GM19025 (cell line): ENCODE data around the gene OXCT2.
"Not testable (repeated sequence)": the region's sequence is repeated elsewhere in the genome, so short reads cannot be mapped to it uniquely, and the experiment has no call there.

ENCODE experiments used
- ATAC-seq: cut with Tn5 transposase; IDR thresholded peaks from one replicate; pipeline ENCODE4 v1.9.1; 2021; ENCODE audit warnings: mild to moderate bottlenecking, low read depth, moderate library complexity; ENCODE audit not compliant: unreplicated experiment

OXCT2 gene

DNA sequence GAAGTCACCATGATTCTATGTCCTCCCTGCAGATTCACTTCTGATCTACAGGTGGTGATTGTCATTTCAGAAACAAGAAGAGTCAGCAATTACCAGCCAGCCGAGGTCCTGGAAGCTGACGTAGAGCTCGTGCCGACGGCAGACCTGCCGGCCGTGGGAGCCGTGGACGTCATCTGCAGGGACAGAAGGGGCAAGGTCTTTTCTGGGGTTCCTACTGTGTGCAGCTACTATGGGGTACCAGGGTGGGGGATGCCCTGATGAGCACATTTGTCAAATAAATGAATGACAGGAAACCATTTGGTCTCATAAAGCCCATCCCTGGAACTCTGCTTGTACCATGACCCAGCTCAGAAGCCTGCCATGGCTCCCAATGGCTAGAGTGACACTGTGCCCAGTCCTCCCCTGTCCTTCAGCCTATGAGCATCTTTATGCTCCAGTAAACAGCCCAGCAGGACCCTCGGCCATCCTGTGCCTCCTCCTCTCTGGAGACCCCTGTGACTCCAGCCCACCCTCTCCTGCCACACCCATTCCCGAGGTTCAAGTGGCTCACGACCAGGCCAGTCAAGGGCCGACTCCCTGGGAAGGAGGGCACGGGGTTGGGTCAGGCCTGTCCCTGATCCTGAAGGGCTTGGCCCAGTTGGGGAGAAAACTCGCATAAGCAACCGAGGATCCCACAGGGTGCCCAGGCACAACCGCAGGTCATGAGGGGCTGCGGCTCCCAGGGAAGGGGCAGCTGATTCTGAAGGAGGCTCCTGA is 7.4 kb downstream of the OXCT2 start:
- not testable (repeated sequence) for ATAC-seq

DNA sequence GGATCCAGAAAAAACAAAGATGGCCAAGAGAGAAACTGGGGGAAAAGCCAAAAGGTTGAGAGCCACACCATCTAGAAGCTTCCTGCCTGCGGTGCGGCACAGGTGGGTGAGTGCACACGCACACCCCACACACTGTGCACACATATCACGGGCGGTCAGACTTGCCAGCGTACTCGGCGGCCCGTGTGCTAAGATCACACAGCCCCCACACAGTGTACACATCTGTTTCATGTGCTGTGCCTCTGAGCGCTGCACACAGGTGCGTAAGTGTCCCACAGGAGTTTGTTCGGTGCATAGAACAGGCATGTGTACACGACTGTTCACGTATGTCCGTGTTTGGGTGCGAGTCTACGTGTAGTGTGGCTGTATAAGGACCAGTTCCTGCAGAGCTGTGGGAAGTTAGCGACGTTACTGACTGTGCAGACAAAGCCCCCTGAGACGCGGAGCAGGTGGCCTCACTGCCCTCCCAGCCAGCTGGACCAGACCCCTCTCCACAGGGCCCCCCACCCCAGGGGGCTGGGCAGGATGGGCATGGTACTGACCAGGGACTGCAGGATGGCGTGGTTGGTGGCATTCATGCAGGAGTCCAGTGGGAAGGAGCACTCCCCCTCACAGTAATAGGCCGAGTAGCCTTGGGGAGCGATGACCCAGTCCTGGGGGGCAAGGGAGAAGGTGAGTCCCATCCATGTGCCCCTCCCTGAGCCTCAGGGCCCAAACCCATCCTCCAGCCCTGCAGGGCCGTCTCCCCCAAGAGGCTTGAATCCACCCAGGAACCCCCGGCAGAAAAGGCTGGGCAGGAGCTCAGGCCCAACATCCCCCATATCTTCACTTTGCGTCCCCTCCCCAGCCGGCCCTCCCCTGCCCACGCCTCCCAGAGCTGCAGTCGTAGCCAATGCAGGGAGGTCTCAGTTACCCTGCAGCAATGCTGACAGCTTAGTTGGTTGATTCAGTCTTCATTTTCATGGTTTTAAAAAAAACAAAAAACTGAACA is 8.3 kb downstream of the OXCT2 start:
- no peak for ATAC-seq

DNA sequence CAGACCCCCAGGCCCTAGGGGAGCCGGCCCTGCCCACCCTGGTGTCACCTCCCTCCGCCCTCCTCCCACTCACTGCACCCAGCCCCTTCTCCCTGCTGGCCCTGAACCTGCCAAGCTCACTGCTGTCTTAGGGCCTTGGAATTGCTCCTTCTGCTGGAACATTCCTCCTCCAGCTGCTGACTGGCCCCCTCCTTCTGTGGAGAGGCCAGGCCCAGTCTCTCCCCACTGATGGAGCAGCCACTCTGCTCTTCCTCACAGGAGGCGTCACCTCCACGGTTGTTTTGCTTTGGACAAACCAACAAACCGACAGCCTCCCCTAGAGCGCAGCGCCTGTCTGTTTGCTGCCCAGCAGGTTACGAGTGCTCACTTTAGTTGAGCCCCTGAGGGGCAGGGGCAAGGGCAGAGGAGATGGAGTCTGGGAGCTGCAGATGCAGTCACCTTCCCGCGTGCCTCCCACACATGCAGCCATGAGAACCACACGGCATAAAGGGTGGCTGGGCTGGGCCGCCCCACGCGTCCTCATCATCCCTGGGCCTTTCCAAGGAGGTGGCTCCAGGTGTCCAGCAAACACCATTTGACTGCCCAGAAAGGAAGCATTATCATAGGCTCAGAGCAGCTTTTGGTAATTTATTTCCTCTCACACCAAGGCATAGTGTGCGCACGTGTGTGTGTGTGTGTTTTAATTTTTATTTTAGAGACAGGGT is 9.4 kb downstream of the OXCT2 start:
- ATAC-seq: no peak

DNA sequence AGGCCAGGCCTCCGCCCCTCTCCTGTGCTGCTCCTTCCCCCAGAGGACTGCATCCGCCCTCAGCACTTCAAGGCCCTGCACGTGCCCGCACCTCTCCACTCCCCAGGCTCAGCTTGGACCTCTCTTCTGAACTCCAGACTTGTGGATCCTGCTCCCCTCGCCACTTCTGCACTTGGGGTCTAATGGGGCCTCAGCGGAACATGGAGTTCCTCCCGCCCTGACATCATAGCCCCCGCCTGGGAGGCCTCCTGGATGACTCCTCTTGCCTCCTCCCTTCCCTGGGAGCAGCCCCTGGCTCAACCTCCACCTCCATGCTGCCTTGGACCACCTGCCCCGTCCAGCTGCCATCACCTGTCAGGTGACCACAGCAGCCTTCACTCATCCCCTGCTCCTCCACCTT is 10.1 kb downstream of the OXCT2 start:
- no peak for ATAC-seq

DNA sequence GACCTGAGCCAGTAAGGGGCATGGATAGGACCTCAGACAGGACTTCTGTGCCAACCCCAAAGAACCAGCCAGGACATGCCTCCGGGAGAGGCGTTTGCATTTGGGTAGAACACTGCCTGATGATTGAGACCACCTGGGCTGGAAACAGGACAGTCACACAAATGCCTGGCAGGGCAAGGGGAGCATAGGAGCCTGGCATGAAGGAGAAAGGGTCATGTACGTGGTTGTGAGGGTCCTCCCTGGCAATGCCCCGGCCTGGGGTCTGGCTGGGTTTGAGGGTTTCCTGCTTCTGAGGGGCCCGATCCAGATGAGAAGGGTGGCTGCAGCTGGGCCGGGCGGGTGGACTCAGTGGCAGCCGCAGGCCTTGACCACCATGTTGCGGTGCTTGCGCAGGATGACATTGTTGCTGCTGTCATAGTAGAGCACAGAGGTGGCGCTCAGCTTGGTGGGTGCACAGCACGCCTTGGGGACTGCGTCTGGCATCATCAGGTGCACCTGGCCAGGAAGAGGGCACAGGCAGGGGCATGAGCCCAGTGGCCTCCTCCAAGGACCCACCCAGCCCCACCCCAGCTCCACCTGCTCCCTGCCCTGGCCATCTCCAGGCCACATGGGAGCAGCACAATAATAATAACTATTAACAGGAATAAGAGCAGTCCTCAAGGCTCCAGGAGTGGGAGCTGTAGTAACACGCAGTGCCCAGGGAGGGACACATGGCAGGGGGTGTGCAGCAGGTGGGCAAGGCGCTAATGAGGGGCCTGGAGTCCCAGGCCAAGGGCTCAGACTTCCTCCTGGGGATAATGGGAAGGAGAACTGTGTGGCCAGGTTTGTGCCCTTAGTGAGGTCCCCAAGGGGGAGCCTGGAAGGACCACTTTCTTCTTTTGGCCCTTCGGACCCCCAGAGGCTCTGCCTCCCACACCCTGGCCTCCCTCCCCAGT is 10.8 kb downstream of the OXCT2 start:
- no peak for ATAC-seq

DNA sequence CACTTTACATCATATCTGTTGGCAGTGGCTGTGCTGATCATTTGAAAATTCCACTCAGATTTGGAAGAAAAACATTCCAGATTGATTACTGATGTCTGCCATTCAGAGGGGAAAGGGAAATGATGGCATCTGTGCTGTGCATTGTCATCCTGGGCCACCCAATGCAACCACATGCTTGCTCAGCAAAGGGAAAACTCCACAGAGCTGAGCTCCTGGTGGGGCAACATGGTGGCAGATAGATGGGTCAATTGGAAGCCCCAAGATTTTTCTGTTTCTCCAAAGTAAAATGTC is 11.8 kb downstream of the OXCT2 start:
- ATAC-seq: no peak

DNA sequence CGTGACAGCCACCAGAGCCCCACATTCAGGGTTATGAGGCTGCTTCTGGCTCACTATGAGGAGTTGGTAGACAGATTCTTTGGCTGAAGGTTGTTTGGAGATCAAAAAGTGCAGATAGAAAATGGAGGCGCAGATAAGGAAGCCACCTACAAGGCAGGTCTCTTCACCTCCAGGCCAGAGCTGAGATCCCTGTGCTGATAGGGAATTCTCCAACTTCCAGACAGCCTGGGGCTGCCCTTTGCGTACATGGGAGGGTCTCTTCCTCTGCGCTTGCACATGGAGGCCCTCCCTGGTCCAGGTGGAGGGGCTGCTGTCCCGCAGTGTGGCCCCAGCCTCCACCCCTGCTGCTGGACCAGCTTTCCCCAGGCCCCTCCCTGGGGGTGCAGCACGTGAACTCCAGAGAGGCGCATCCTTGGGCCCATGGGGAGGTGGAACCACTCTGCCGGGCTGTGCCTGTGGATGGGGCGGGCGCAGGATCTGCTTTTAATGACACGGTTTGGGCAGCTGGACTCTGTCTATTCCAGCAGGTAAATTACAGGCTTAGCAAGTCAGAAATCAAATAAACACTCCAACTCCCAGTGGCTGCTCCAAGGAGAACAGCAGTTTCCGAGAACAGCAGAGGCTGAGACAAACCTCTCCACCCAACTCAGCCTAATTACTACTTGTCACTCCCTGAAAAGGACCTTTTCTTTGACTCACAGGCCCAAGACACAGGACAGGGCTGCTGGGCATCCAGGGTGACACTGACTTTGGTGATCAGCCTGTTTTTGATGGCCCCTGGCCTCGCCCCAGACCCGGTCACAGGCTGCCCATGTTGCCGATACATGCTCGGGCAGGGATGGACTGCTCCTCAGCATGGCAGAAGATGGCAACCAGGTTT is 12.4 kb downstream of the OXCT2 start:
- no peak for ATAC-seq

DNA sequence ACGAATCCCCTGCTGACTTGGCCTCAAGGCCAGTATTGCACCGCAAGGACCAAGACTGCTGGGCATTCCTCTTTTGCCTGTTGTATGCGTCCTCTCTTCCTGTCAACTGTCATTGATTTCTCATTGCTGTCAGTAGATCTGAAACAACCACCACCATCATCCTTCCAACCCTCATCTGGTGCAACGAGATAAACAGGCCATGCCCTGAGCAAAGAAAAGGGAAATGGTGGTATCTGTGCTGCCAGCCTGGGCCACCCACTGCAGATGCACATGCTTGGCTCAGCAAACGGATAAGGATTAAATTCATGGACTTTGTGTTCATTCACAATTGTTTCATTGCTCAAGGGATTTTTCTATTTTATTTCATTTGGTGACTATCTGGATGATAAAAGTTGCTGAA is 13.6 kb downstream of the OXCT2 start:
- ATAC-seq: no peak

DNA sequence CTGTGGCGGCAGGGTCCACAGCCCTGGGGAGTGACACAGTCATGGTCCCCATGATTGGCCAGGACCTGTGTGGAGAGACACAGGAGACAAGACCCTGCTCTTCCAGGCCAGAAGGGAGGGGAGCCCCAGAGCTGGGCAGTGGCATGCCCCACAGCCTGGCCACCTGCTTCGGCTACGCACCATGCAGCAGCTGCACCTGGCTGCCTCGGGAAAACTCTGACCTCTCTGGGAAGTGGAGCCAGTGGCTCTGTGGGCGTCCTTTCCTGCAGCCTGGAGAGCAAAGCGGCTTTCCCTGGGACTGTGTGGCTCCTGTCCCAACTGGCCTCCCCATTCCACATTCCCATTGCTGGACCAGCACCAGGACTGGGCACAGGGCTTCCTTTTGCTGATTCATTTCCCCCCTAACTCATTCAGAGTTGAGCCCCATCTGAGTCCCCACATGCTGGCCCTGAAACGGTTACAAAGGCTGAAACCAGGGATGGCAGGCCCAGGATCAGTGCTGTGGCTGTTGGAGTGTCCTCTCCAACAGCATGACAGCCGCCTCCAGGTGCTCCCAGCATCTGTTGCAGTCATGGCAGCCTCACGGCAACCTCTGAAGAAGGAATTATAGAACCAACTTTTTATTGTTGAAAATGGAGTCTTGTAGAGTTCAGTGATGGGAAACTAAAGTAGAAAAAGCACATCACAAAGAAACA is 15.0 kb downstream of the OXCT2 start:
- ATAC-seq: no peak

DNA sequence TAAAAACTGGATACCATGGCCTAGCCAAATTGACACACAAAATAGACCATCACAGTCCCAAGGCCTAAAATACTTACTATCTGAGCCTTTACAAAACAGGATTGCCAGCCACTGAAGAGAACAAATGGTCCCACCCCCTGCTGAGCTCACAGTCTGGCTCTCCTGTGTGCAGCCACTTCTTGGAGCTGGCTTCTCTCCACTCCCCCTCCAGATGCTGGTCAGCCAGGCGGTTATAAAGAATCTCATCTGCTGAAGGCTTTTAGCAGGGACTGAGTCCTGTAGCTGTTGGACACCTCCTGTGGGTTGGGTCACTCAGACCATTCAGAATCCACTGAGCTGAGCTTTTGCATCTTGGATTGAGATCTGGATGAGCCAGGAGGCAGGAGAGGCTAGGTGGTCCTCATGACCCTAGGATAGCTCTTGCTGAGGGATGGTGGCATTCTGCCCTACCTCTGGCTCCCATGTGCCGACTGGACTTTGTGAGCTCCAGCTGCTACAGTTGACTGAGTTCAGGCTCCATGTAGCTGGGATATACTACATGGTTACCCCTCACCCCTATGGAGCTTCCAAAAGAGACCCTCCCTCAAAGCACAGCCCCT is 16.1 kb downstream of the OXCT2 start:
- ATAC-seq: no peak

DNA sequence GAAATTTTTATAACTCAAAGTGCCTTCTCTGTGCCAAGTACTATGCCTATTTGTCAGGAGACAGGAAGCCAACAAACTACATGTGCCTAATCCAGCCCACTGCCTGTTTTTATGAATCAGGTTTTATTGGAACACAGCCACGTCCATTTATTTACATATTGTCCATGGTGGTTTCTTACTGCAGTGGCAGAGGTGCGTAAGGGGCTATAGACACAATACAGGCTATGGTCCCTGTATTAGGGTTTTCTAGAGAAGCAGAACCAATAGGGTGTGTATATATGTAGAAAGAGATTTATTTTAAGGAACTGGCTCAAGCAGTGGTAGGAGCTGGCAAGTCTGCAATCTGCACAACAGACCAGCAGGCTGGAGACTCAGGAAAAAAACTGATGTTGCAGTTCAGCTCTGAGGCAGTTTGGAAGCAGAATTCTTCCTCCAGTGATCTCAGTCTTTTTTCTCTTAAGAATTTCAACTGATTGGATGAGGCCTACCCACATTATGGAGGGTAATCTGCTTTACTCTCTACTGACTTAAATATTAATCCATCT is 17.1 kb downstream of the OXCT2 start:
- no peak for ATAC-seq

DNA sequence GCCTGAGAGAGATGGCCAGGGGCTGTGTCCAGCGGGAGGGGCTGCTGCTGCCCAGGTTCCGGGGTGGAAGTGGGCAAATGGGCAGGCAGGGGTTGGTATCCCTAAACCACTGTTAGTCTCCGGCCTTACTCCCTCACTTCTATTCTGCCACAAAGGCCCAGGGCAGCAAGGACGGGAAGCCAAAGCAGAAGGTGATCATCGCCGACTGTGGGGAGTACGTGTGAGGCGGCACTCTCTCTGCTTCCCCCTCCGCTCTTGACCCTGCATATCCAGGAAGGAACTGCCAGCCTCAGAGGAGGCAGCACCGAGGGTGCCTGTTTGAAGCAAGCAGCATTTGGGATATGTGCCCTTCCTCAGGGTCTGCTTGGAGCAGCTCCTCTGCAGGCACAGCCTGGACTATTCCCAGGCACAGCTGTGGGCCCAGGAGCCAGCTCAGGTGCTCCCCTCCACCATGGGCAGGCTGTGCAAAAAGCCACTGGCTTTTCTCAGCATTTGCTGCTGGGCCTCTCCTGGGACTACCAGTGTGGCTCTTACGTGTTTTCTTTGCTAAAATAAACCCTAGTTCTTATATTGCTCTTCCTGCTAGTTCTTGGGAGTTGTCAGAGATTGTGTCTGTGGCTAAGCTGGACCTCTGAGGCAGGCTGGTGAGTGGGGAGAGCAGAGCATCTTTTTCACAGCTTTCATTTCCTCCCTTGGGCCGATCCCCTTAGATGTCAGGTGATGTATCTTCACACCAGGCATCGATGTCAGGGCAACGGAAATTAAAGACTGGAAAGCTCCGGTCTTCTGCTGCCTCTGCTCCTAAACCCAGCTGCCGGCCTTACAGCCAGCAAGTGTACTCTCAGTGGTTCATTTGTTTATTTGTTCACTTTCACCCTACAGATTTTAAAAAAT is 17.8 kb downstream of the OXCT2 start:
- no peak for ATAC-seq

DNA sequence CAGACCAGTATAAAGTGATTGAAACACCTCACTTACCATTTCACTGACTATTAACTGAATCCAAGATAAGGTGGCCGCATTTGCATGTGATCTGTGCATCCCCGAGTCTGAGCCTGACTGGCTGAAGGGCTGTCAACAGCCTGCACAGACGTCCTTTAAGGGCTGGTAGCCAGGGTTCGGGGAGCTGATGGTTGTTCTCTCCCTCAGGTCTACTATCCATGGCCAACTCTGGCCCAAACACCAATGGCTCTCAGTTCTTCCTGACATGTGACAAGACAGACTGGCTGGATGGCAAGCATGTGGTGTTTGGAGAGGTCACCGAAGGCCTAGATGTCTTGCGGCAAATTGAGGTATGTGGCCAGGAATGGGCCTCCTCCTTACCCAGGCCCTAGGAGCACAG is 18.4 kb downstream of the OXCT2 start:
- no peak for ATAC-seq

DNA sequence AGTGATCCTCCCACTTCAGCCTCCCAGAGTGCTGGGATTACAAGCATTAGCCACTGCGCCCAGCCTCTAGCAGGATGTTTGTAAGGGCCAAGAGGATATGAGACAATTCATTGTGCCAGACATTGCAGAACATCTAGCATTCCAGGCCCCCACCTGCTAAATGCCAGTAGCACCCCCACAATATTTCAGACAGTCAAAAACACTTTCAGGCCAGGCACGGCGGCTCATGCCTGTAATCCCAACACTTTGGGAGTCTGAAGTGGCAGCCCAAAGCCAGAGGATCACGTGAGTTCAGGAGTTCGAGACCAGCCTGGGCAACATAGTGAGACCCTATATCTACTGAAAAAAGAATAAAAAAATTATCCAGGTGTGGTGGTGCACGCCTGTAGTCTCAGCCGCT is 19.6 kb downstream of the OXCT2 start:
- ATAC-seq: no peak

DNA sequence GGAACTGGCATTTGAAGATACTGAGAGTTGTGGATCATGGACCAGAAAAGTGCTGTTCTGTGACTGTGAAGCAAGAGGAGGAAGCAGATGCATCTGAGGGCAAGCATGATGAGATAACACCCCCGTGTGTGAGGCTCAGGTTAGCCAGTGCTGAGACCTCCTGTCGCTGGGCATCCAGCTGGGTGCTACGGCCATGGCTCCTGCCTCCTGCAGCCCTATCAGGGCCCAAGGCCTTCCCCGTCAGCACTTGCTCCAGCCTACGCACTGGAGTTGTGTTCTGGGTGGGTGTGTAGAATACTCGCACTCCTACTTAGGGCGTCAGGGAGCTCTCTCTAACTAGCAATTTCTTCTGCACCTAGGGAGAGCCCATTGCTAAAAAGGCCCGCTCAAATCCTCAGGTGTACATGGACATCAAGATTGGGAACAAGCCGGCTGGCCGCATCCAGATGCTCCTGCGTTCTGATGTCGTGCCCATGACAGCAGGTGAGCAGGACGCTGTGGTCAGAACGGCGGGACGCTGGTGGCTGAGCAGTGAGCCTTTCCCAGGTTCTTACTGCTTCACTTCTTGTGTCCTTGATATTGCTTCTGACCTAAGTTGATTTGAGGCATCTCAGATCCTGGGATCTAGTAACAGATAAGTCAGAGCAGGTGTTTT is 26.0 kb downstream of the OXCT2 start:
- no peak for ATAC-seq

DNA sequence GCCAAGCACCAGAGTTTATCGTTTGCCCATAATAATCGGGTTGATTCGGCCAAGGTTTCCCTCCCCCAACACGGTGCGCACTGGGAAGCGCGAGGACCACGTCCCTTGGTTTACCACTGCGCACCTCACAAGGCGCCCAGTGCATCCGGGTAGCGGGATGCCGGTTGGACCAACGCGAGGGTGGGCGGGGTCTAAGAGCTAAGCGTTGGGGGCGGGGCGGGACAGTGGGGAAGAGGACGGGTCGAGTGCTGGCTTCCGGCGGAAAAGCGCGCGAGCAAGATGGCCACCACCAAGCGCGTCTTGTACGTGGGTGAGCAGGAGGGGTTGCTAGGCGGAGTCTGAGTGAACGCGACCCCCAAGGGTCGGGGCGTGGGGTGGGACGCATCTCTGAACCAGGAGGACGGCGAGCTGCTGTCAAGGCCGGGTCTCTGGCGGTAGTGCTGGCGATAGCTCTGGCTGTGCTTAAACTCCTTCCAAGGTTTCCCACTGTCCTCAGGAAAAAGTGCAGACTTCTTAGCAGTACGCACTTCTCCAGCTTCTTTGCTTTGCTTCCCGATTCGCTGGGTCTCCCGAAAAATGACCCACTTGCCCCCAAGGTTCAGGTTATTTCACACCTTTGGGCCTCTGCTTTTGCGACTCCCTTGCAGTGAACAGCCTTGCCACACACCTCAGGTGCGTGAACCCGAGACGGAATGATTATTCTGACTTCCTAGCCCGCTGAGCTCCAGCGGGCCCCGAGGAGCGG is 32.4 kb downstream of the OXCT2 start, which contains the start of gene PPIE:
PPIE (plus strand) TSS at position 261 of the 745 bp plus-strand sequence; CDS start at position 280, 19 bp downstream.
- ATAC-seq: peak; percentile 85
